HG03571 (cell line): ENCODE measurements around the gene ABCC11.

Source experiments
- ATAC-seq: cut with Tn5 transposase; IDR thresholded peaks from one replicate; pipeline ENCODE4 v1.9.1; 2021; ENCODE audit not compliant: unreplicated experiment

ABCC11 gene

GRCh38 chr16:48247311-48247710 lies at the start of gene ABCC11:
ABCC11 (minus strand) TSS chr16:48247539; CDS start chr16:48231921, 15,618 bp downstream.
- no peak for ATAC-seq

DNA sequence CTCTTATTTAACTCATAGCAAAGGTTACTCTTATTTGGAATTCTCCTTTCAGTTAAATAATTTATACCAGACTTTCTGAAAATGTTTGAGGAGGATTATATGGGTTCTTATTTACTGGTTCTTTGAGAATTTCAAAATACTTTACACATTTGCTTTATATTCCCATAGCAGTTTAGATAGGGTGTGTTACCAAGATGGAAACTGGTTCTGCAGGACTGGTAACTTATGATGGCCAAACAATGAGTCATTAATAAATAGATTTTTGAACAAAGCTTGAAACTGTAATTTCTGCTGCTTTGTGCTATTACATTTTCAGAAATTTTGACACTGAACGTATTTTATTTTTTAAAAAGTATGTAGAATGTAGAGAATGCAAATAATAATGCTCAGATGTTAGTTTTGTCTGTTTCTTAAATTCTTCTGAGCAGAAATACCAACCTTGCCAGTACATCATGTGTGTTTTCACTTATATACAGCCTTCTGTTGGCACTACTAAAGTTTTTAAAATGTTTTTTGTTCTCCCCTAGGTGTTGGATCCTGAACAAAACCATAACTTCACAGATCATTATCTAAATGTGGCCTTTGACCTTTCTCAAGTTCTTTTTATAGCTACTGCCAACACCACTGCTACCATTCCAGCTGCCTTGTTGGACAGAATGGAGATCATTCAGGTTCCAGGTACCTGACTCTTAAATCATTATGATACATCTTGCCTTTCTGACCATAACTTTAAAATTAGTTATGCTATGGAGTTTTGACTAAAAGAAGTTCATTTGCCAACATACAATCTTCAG lies 48.3 kb upstream of the ABCC11 start:
- ATAC-seq = no peak

DNA sequence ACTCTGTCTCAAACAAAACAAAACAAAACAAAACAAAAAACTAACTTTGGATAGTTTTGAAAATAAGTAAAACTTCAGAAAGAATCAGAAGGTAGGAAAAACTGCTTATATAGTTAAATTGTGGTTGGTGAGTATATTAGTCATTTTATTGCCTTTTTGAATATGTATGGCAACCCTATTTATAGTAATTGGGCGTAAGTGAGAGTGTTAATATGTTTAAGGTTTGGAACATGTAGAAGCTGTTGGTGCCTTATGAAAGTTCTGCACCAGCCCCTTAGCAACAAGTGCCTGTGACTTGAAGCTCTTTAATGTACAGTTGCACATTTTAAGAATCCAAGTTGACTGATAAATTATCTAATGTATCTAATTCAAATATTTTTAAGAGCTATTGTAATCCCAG lies 47.4 kb upstream of the ABCC11 start:
- no peak for ATAC-seq

GRCh38 chr16:48292452-48292851 lies 45.1 kb upstream of the ABCC11 start:
- no peak for ATAC-seq

DNA sequence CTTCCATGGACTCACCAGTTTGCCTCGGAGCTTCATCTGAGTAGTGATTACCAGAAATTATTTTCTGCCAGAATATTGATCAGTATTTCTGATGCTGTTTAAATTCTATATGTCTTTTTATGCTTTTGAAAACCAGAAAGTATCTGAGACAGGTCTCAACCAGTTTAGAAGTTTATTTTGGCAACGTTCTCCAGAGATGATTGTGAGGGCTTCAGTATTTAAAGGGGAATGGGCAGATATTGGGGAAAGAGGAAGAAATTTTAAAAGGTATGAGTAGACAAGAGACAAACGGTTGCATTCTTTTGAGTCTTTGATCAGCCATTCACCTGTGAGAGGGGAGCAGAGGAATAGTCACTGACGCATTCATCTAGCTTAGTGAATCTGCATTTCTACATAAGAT lies 44.4 kb upstream of the ABCC11 start:
- ATAC-seq = no peak

DNA sequence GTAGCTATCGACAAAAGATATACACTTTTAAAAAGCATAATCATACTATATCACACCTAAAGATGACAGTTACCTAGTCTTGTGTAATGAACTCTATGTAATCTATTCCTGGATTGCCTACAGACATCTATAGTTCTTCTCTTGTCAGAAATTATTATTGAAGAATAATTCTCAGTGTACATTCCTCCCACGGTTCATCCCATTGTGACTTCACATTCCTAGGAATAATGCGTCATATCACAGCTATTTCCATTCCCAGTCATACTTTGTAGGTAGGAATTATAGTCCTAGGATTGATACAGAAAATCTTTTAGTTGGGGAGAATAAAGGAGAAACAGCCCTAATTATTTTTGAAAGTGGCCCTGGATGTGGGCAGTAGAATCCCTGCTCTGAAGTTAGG lies 44.0 kb upstream of the ABCC11 start:
- ATAC-seq = no peak

- no peak for ATAC-seq
These were observed 39.9 kb upstream of the ABCC11 start for GRCh38 chr16:48287239-48287638.

DNA sequence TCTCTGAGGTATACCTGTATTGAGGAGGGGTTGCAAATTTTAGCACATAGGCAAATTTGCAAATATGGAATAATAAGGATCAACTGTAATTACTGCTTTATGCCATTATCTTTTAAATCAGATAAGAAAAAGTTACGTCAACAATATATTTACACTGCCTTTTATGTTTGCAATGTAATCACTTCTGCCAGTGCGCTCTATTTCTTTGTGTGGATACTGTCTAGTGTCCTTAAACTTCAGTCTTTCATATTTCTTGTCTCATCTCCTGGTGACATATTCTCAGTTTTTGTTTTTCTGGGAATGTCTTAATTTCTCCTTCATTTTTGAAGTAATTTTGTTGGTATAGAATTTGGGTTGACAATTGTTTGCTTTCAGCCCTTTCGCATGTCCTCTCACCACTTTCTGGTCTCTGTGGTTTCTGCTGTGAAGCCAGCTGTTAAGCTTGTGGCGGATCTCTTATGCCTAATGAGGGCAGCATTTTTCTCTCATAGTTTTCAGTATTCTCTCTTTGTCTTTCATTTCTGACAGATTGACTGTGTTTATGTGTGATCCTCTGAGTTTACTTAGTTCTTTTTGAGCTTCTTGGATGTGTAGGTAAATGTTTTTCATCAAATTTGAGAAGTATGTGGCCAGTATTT lies 37.6 kb upstream of the ABCC11 start:
- ATAC-seq = no peak

DNA sequence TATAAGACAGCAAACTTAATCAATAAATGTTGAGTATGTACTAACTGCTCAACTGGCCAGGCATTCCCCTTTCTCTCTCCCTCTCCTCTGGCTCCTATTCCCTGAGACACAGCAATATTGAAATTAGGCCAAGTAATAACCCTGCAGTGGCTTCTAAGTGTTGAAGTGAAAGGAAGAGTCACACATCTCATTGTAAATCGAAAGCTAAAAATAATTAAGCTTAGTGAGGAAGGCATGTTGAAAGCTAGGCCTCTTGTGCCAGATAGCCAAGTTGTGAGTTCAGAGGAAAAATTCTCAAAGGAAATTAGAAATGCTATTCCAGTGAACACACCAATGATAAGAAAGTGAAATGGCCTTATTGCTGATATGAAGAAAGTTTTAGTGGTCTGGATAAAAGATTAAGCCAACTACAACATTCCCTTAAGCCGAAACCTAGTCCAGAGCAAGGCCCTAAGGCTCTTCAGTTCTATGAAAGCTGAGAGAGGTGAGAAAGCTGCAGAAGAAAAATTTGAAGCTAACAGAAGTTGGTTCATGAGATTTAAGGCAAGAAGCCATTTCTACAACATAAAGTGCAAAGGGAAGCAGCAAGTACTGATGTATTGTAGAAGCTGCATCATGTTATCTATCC lies 35.4 kb upstream of the ABCC11 start:
- no peak for ATAC-seq

GRCh38 chr16:48280546-48280945 lies 33.2 kb upstream of the ABCC11 start:
- no peak for ATAC-seq

- ATAC-seq = no peak
These were observed 31.9 kb upstream of the ABCC11 start for GRCh38 chr16:48279199-48279598.

- ATAC-seq = no peak
These were observed 29.8 kb upstream of the ABCC11 start for GRCh38 chr16:48277158-48277557.

DNA sequence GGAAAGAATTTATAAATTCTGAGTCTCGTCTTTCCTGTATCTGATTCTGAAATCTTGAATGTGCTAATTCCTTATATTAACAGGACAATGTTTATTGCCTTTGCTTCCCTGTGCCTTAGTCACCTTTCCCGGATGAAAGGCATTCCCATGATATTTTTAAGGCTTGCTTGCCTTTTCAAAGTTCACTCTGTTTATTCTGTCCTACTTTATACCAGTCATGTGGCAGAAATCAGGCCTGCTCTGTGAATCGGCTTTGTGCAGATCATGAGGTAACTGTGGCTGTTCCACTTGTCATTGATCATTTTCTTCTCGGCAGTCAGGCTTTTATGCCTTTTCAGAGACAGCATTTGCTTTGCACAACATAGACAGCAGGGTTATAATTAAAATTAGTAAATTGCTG lies 28.8 kb upstream of the ABCC11 start:
- ATAC-seq = no peak

DNA sequence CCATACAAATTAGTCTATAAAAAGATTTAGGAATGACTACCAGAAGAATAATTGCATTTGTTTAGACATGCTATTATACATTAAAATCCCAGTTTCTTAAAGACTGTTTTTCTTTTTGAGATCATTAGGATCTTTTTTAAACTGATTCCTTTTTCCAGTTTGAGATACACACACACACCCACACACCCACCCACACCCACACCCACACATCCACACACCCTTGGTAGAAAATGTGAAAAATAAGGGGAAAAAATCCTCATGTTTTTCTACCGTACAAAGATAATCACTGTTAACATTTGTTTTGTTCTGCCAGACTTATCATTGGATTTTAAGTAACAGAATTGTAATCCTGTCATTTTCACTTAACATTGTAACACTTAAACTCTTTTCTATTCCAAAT lies 27.1 kb upstream of the ABCC11 start:
- no peak for ATAC-seq

DNA sequence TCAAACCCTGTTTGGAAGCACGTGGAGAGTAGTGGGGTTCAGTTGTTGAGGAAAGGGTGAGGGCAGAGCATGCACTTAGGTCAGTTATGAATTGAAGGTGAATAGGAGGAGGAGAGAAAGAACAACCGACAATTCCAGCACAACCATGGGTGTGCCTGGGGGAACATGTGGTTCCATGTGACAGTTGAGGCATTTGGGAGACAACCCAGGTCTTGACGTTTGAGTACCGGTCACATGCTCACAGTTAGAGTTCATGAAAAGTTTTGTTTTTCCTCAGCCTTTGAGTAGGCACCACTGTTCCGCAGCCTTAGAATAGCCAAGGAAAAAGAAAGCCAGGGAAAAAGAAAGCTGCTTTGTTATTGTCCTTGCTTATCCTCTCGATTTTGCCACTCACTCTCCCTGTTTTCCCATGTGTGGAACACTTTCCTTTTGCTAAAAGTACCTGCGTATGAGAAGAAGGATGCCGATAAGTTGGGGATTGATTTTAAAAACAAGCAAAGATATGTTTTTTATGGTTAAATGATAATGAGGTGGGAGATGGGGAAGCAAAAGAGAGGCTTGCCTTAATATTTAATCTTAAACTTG lies 25.6 kb upstream of the ABCC11 start:
- ATAC-seq = no peak

DNA sequence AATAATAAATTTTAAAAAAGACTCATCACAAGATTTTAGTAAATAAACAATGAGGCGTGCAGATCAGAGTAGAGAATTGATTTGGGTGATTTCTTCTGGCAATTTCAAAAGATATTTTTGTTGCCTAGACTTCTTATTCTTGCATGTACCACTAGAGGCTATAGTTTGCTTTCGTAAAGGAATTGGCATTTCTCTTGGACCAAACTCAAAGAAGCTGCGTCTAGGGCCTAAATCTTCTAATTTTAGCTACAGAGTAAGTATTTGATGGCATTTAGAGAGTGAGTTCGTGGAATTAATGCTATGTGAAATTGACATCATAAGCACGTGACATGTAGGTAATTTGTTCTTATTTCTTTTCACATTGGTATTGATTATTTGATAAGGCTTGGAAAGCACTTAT lies 24.4 kb upstream of the ABCC11 start:
- ATAC-seq = no peak

GRCh38 chr16:48269011-48269410 lies 21.7 kb upstream of the ABCC11 start:
- ATAC-seq = no peak

DNA sequence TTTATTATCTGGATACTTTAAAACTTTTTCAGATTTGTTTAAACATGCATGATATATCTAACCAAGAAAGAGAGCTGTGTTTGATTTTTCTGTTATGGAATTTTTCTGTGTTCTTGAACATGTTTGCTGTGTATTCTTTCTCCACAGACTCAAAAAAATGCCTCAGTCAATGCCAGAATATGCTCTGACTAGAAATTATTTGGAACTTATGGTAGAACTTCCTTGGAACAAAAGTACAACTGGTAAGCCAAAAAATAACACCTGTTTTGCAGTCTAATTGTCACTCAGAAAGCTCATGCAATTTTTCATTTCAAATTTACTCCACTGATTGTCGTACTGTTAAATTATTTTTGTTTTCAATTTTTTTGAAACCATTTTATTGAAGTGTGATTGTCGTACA lies 15.3 kb upstream of the ABCC11 start:
- ATAC-seq = no peak

- ATAC-seq = no peak
These were observed 14.2 kb upstream of the ABCC11 start for GRCh38 chr16:48261569-48261968.

GRCh38 chr16:48256579-48257177 lies 9.3 kb upstream of the ABCC11 start:
- no peak for ATAC-seq

DNA sequence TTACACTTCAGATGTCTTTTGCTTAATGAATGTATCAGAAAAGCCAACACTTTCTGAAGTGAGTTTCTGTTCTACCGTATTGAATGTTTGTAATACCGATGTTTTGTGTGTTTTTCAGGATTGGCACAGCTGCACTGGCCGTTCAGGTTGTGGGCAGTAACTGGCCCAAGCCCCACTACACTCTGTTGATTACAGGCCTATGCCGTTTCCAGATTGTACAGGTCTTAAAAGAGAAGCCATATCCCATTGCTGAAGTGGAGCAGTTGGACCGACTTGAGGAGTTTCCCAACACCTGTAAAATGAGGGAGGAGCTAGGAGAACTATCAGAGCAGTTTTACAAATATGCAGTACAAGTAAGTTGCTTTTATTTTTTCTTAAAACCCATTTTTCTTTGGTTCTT lies 4.7 kb upstream of the ABCC11 start:
- no peak for ATAC-seq
